ENCODE results near the gene DPEP2.
"Not testable (repeated sequence)": the region's sequence is repeated elsewhere in the genome, so short reads cannot be mapped to it uniquely, and the experiment has no call there.

Gene DPEP2

DNA sequence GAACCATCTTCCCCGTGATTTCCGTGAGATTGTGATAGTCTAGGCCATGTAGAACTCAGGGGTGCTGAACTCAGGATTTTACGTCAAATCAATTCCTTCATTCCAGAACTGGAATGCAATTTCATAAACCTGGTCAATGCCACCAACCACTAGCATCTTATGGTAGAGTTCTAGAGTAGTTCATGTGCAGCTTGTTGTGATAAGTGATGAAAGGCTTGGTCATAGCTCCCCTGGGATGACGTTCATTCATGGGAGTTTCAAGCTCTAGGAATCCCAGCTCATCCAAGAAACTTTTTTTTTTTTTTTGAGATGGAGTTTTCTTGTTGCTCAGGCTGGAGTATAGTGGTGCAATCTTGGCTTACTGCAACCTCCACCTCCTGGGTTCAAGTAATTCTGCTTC lies 3.7 kb upstream of the DPEP2 start:
- no peak for DNase-seq

DNA sequence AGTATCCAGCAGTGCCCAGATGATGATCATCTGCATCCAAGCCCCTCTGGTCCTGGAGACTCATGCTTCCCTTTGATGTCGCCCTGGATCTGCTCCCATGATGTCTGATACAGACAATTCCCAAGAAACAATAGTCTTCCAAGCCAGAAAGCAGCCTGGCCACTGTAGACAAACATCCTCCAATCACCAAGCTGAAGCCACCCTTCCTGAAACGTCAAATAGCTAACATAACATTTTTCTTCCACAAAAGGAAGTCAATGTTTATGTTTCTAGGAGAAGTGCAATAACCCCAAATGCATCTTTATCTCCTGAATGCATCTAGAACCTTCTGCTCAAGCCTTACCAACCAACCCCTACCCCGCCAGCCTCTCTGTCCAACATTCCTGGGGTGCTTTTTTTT lies 1.2 kb upstream of the DPEP2 start:
- peak in 3 of 6 experiments; percentile 43 to 48 (median 47) for DNase-seq

DNA sequence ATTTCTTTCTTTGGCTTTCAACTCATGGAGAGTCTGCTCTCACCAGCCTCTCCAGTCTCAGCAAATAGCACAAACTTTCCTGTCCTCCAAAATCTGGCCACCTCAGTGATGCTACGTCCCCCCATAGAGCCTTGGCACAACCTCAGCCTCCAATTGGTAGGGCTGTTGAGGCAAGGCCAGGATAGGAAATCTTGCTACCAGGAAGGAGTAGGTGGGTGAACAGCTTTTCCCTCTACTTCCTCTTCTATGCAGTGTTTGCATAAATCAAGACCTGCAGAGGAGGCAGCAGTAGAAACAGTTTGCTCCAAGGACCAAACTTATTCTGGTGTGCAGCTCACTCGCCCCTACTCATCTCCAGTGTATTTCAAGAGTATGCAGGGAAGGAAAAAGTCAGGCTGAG lies 701 bp upstream of the DPEP2 start:
- peak in 1 of 6 experiments; percentile 42 for DNase-seq

DNA sequence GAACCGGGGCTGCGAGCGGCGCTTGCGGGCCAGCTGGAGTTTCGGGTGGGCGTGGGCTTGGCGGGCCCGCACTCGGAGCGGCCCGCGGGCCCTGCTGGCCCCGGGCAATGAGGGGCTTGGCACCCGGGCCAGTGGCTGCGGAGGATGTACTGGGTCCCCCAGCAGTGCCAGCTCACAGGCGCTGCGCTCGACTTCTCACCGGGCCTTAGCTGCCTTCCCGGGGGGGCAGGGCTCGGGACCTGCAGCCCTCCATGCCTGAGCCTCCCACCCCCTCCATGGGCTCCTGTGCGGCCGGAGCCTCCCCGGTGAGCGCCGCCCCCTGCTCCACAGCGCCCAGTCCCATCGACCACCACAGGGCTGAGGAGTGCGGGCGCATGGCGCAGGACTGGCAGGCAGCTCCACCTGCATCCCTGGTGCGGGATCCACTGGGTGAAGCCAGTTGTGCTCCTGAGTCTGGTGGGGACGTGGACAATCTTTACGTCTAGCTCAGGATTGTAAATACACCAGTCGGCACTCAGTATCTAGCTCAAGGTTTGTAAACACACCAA lies 979 bp downstream of the DPEP2 start:
- not testable (repeated sequence) for DNase-seq

DNA sequence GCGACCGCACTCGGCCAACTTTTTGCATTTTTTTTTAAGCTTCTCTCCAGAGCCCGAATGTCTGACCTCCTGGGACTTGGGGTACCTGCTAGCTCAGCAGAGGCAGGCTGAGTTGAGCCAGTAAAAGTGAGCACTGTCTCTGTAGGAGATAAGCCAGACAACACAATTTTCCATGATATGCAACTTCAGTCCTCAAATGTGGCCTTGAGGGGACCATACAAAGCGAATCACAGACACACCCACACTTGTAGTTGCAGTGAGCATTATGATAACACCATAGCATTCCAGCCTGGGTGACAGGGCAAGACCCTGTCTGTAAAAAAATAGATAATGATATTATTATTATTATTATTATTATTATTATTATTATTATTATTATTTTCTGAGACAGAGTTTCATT lies 2.6 kb downstream of the DPEP2 start:
- DNase-seq, result no peak

DNA sequence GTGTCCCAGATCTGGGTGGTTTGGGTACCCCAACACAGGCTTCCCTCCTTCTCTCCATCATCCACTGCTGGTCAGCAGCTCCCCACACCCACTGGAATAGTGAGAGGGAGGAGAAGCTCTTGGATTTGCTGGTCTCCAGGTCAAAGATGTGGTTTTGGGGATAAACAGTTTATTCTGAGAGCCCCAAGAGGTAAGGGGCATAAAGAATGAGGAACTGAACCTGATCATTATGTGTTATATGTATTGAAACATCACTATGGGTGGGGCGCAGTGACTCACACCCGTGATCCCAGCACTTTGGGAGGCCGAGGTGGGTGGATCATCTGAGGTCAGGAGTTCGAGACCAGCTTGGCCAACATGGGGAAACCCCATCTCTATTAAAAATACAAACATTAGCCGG lies 3.9 kb downstream of the DPEP2 start:
- DNase-seq, result no peak

DNA sequence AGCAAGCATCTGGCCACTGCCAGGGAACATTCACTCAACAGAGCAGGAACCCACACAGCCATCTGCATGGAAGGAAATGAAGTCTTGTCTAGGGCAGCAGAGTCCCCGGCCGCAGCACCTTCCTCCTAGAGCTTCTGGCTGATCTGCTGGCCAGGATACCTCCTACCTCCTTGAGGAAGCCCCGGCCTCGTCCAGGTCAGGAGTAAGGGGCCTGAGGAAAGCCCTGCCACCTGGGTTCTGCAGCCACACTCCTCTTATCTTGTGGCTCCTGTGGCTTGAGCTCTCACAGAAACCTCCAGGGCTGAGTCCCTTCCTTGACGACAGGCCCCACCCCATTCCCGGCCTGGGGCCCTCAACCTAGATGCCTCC lies 5.3 kb downstream of the DPEP2 start:
- peak in 1 of 6 experiments; percentile 40 for DNase-seq

DNA sequence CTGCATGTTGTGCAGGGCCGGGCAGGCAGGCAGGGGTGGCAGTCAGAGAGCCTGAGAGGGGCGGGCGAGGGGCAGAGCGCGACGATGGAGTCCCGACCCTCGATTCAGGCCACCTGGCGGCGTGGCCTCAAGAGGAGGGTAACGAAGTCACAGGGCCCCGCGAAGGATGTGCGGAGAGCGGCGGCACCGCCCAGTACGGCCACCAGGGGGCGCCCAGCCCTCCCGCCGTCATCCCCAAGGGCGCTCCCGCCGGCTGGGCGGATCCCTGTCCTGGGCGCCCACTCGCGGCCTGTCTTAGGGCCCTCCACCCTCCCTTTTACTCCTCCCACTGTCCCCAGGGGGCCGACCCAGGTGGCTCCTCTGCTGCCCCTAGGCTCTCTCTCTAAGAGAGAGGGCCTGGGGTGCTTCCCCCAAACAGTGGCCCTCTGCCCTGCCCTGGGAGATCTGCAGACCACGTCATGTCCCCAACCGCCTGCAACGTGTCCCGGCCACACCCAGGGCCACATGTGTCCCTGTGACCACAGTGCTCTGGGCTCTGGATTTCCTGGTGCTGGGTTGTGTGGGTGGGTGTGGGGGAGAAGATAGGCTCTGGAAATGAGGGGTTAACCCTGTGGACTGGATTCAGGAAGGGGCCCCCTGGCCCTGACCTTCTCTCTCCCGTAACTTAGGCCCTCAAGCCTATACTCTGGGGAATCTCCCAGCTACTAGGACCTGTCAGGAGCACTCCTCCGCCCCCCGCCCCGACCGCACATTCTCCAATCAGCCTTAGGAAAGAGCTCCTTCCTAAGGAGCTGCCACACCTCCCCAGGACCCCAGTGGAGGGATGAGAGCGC lies 5.9 kb downstream of the DPEP2 start:
- DNase-seq, result peak; percentile 62 to 84 (median 74)

DNA sequence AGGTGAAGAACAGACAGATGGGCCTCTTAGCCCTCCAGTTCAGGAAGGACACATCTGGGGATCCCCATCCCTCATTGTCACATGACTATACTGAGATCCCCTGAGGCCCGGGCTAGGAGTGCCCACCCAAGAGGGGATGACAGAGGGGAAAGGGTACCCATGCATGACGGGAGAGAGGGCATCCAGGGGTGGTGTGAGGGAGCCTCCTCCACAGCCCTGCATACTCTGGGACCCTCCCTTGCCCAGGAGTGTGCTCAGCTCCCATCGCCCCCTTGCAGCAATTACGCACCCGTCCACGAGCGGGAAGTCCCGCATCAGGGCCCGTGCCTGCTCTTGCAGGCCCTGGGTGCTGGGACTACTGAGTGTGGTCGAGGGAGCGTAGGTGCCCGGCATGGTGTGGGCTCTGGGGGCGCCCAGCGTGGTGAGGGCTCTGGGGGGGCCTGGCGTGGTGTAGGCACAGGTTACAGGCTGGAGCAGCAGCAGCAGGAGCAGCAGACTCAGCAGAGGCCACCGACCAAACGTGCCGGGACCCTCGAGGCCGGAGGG lies 6.5 kb downstream of the DPEP2 start:
- no peak for DNase-seq

DNA sequence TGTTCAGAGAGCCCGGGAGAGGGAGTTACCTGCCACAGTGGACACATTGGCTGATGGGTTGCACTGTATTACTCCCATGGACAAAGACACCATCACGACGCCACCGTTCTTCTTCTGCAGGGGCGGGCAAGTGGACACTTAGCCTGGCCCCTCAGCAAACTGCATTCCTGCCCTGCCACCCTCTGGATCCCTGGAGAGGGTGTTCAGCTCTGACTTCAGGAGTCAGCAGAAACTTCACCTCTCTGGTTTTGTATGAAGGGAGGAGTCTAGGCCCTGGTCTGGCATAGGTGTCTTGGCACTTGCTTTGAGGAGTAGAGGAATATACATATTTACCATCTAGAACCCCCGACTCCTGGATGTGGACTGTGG lies 9.3 kb downstream of the DPEP2 start:
- no peak for DNase-seq

DNA sequence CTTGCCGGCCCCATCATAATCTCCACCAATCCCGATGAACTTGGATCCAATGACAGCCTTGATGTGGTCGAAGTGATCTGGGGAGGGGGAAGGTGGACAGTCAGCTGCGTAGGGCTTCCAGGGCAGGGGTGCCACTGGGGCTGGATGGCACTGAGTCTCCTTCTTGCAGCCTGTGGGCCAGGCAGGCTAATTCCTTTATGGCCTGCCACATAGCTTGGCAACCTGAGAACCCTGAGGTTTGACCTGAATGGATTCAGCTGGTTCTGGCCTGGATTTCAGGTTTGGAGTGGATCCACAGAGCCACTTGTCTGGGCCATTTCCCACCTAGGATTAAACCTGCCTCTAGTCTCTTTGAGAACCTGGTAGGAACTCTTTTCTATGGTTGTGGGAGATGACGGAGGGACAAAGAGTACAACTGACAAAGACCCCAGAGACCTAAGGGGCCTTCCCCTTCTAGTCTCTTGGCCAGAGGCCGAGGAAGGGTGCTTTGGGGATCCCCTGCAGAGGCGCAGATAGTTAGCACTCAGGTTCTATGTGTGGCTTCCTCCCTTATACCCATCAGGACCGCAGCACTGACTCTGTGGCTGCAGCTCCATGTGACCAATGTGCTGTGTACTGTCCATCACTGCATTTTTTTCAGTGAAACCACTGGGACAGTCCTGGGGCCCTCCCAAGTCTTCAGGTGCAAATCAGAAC lies 9.8 kb downstream of the DPEP2 start:
- DNase-seq, result no peak

DNA sequence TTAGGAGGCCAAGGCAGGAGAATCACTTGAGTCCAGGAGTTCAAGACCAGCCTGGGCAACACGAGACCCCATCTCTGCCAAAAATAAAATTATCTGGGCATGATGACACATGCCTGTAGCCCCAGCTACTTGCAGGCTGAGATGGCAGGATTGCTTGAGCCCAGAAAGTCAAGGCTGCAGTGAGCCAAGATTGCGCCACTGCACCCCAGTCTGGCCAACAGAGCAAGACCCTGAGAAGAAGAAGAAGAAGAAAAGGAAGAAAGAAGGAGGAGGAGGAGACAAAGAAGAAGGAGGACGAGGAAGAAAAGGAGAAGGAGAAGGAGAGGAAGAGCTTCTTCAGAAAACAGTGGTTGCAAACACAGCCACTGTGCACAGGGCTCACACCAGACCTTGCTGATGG lies 10.6 kb downstream of the DPEP2 start:
- no peak for DNase-seq

DNA sequence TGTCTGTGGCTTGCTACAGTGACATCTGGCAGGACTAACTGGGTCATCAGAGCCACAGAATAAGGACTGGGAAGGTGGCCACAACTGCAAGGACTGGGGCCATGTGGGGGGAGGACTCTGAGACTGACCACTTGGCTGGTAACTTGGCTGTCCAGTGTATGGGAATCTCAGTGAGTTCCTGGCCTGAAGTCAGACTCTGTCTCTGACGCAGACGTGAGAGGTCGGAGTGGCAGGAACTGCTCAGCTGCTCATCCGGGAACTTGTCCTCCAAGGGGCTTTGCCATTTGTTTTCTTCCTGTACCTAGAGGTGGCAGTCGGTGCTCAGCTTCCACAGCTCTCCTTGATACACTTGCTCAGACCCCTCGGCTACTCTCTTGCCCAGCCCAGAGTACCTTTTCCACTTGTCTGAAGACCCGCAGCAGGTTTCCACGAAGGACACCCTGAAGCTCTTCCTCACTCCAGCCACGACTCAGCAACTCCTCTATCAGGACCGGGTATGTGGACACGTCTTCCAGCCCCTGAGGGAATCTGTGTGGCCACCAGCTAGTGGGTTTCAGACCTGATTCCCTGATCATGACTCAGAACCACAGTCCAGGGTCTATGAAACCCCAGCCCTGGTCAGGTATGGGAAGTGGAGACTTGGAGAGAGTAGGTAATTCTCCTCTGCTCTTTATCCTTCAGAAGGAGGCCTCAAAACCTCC lies 11.7 kb downstream of the DPEP2 start:
- no peak for DNase-seq

DNA sequence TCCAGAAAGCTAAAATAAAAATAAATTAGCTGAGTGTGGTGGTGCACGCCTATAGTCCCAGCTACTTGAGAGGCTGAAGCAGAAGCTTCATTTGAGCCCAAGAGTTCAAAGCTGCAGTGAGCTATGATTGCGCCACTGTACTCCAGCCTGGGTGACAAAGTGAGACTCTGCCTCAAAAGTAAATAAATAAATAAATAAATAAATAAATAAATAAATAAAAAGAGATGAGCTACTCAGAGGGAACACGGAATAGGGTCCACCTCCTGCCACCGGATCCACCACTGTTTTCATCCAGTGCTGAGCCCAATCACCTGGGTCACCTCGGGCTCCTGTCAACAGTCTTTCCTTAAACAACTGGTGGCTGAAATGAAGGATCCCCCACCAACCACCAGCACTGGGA lies 12.3 kb downstream of the DPEP2 start:
- DNase-seq, result no peak

DNA sequence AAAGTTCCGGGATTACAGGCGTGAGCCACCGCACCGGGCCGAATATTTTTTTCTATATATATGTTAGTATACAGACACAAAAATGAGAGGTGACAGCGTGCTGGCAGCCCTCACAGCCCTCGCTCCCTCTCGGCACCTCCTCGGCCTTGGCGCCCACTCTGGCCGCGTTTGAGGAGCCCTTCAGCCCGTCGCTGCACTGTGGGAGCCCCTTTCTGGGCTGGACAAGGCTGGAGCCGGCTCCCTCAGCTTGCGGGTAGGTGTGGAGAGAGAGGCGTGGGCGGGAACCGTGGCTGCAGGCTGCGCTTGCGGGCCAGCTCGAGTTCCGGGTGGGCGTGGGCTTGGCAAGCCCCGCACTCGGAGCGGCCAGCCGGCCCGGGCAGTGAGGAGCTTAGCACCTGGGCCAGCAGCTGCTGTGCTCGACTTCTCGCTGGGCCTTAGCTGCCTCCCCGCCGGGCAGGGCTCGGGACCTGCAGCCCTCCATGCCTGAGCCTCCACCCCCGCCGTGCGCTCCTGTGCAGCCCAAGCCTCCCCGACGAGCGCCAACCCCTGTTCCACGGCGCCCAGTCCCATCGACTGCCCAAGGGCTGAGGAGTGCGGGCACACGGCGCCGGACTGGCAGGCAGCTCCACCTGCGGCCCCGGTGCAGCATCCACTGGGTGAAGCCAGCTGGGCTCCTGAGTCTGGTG lies 17.1 kb downstream of the DPEP2 start:
- no peak for DNase-seq

DNA sequence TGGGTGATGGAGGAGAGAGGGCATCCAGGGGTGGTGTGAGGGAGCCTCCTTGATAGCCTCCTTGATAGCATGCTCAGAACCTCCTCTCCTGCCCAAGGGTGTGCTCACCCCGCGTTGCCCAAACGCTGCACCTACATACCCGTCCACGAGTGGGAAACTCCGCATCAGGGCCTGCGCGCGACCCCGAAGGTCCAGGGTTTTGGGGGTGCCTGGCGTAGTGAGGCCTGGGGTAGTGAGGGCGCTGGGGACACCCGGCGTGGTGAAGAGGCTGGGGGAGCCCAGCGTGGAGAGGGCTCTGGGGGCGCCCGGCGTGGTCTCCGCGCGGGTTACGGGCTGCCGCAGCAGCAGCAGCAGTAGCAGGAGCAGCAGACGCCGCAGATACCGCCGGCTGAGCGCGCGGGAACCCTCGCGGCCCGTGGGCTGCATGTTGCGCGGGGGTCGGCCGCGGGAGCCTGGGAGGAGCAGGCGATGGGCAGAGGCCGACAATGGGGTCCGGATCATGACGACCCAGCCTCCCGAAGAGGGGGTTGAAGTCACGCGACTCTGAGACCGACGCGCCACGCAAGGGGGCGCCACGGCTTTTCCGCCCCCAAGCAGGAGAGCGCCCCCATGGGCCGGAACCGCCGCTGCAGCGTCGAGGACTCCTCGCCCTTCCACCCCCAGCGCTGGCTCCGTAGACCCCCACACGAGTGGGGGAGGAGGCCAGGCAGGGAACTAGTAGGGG lies 19.2 kb downstream of the DPEP2 start, which contains the start of gene DPEP3:
TSS of gene DPEP3 (minus strand) at position 545 of the 724 bp plus-strand sequence. CDS start at position 426, 119 bp downstream.
- DNase-seq, result no peak

DNA sequence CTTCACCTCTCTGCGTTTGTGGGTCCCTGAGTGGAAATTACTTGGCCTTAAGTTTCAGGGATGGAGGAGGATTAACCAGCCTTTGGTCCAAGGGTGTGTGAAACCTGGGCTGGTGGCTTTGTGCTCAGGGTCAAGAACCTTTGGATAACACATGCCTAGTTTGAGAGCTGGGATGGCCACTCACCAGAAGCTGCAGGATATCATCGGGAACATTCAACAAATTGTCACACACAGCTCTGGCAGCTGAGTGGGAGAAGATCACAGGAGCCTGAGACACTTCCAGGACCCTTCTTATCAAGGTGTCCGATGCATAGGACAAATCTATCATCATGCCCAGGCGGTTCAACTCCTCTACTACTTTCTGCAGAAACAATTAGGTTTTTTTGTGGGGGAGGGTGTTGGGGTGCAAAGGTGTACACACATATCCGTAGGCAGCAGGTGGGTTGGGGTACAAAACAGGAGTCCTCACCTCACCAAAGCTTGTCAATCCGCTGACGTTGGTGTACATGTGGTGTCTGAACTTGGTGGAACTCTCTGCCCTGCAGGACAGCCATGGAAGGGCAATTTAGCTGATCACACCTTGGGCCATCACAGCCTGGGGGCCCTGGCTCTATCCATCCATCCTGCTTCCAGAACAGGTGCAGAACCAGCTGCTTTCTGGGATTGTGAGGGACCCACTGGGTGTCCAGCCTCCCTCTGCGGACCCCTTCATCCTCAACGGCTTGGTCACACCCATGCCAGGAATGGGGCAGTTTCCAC lies 21.6 kb downstream of the DPEP2 start:
- no peak for DNase-seq

DNA sequence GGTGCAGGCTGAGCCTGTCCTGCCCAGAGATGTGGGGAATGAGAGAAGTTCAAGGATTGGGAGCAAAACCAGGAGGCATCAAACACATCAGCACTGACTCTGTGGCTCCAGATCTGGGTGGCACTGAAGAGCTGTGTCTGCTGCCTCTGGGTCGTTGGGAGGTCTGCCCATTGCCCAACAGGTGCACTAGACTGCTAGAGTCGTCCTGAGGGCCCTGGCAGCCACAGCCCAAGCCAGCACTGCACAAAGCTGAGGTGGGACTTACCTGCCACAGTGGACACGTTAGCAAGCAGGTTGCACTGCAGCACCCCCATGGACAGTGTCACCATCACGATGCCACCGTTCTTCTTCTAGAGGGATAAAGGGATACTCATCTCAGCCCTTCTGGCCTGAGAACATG lies 22.3 kb downstream of the DPEP2 start:
- no peak for DNase-seq

DNA sequence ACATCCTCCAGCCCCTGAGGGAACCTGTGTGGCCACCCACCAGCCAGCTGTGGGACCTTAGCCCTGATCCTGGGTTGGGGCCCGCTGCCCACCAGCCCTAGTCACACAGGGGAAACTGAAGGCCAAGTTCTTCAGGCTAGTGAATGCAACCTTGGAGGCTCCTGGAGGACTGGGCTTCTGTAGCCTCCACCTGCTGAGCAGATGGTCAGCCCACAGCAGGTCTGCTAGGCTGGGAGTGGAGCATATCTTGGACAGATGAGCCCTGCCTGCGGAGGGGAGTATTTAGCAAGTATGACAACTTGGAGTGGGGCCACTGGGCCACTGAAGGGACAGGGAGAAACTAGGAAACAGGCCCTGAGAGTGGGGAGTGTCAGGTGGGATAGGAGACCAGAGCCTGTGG lies 23.1 kb downstream of the DPEP2 start:
- DNase-seq, result no peak

DNA sequence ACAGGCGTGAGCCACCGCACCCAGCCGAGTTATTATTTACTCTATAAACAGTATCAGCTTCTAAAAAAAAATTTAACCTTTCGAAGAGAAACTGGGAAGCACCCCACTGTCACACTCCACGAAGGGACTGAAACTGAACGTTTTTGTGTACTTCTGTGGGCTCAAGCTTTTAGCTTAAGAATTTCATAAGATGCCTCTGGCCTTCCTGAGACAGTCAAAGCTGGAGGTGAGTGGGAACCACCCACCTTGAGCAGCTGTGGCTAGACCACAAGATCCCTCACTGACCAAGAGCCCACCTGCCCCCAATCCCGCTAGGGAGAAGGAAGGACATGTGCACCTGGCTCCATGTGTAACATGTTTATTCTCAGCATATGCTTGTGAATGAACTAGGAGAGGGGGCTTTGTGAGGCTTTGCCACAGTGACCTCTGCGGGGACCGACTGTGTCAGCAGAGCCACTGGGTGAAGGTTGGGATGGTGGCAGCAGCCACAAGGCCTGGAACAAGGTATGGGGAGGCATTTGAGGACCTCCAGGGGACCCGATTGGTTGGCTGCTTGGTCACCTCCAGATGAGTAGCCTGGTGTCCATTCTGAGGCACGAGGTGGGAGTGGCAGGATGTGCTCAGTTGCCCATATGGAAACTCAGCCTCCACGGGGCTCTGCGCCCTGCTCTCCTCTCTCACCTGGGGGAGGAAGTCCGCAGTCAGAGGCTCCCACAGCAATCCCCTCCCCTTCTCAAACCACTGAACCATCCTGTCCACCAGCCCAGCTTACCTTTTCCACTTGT lies 23.8 kb downstream of the DPEP2 start:
- no peak for DNase-seq
